Measurements from ENCODE around the gene BCAS3. TPM values are rescaled to one million over a fixed set of nuclear protein-coding genes. Genes with fewer than 3 reads are reported as not detected.

BCAS3 gene
- total and polyA plus RNA-seq, 2 experiments from 2014 or later = 18.0 to 20.2 TPM

DNA sequence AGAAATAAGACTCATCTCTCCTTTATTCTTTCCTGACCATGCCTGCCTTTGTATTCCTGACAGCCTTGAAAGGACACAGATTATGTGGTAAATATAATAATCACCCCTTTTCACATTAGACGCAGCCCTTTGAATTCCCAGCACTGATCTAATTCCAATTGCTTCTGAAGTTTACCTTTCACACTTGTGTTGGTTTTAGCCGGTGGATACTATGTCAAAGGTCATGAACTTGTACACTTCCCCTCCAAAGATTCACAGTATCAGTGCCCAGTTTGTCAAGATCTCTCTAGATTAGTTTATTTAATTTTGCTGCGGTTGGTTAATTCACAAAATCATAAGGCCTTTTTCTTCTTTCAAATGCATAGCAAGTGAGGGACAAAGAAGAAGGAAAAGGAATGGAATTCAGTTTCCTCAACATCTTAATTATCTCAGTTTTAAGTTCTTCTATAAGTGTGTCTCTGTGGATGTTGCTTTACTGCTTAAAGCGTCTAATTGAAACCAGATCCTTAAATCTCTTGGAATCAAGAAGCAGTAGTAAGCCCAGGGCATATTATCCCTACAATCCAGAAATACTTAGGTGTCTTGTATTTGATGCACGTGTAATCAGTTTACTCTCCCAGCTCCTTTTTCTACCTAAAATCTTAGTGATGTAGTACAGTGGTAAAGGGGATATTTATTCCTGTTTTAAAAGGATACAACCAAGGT is 547.7 kb downstream of the BCAS3 start:
- no peaks in the 10 kb centered on the region for H3K79me2 ChIP-seq (ENCODE audit: insufficient read depth)
- in situ Hi-C loops (cut with MboI) = no loop called here
- H4K20me1 ChIP-seq (ENCODE audit: insufficient read depth) = no peaks in the 10 kb centered on the region
- H2AFZ ChIP-seq = no peak overlapping the region
- 0 out of 2 replicates have a peak, but pooled peaks cover 3% of the 10 kb centered on the region for H3K4me1 ChIP-seq (ENCODE audit: insufficient read depth)
- DNase-seq = no peak
- TF ChIP-seq EZH2phosphoT487 (IDR thresholded peaks at IDR 0.05; ENCODE audit: insufficient read depth, low read depth) = no peak
- no peak for TF ChIP-seq EZH2 (IDR thresholded peaks at IDR 0.05; ENCODE audit: insufficient read depth, poor library complexity, severe bottlenecking)
- no peaks in the 10 kb centered on the region for H3K9me3 ChIP-seq (ENCODE audit: low read depth)
- WGBS, 2 experiments (ENCODE audit: low coverage in 1 of 2, low lambda C conversion rate in 2 of 2, missing lambda C conversion rate in 2 of 2) = 84 to 88% methylated on average over 5 of the region's 5 CpGs
- no peaks in the 10 kb centered on the region for H3K9me2 ChIP-seq (ENCODE audit: insufficient read depth)
- no peaks in the 10 kb centered on the region for H3K27me3 ChIP-seq (replicated peaks; ENCODE audit: insufficient read depth)
- H3K4me3 ChIP-seq = no peak overlapping the region
- no peaks in the 10 kb centered on the region for H3K36me3 ChIP-seq (ENCODE audit: low read depth)
- H3F3A ChIP-seq (ENCODE audit: insufficient read depth) = no peaks in the 10 kb centered on the region
- no peak overlapping the region for H3K4me2 ChIP-seq (ENCODE audit: unreplicated experiment)
- no peak overlapping the region for H3K9ac ChIP-seq
- no peak overlapping the region for H3K27ac ChIP-seq

- no peak for TF ChIP-seq EZH2 (IDR thresholded peaks at IDR 0.05; ENCODE audit: insufficient read depth, poor library complexity, severe bottlenecking)
- no peak for TF ChIP-seq EZH2phosphoT487 (IDR thresholded peaks at IDR 0.05; ENCODE audit: insufficient read depth, low read depth)
- in situ Hi-C loops (cut with MboI) = no loop called here
Measured at GRCh38 chr17:61227866-61228265, 550.2 kb downstream of the BCAS3 start.

GRCh38 chr17:61230461-61230860 is 552.8 kb downstream of the BCAS3 start:
- in situ Hi-C loops (cut with MboI) = no loop called here
- H3K79me2 ChIP-seq (ENCODE audit: insufficient read depth) = no peaks in the 10 kb centered on the region
- TF ChIP-seq EZH2phosphoT487 (IDR thresholded peaks at IDR 0.05; ENCODE audit: insufficient read depth, low read depth) = no peak
- TF ChIP-seq EZH2 (IDR thresholded peaks at IDR 0.05; ENCODE audit: insufficient read depth, poor library complexity, severe bottlenecking) = no peak
- H3K36me3 ChIP-seq (ENCODE audit: low read depth) = no peaks in the 10 kb centered on the region
- no peaks in the 10 kb centered on the region for H4K20me1 ChIP-seq (ENCODE audit: insufficient read depth)
- H3F3A ChIP-seq (ENCODE audit: insufficient read depth) = 0 out of 2 replicates have a peak, but pooled peaks cover 10% of the 10 kb centered on the region
- H3K27ac ChIP-seq = no peak overlapping the region
- no peak overlapping the region for H3K9ac ChIP-seq
- H2AFZ ChIP-seq = no peak overlapping the region
- H3K4me1 ChIP-seq (ENCODE audit: insufficient read depth) = peaks cover 17% of the 10 kb centered on the region
- H3K4me3 ChIP-seq = no peak overlapping the region
- H3K4me2 ChIP-seq (ENCODE audit: unreplicated experiment) = no peak overlapping the region
- no peaks in the 10 kb centered on the region for H3K27me3 ChIP-seq (replicated peaks; ENCODE audit: insufficient read depth)
- DNase-seq = no peak
- WGBS, 2 experiments (ENCODE audit: low coverage in 1 of 2, low lambda C conversion rate in 2 of 2, missing lambda C conversion rate in 2 of 2) = 83 to 86% methylated on average over 2 of the region's 2 CpGs
- no peaks in the 10 kb centered on the region for H3K9me2 ChIP-seq (ENCODE audit: insufficient read depth)
- H3K9me3 ChIP-seq (ENCODE audit: low read depth) = no peaks in the 10 kb centered on the region

More at GRCh38 chr17:61227866-61228265, 550.2 kb downstream of the BCAS3 start:
- H3K36me3 ChIP-seq (ENCODE audit: low read depth) = no peaks in the 10 kb centered on the region
- no peak overlapping the region for H2AFZ ChIP-seq
- H3K4me3 ChIP-seq = no peak overlapping the region
- H3K79me2 ChIP-seq (ENCODE audit: insufficient read depth) = no peaks in the 10 kb centered on the region
- 0 out of 2 replicates have a peak, but pooled peaks cover under 1% of the 10 kb centered on the region for H3F3A ChIP-seq (ENCODE audit: insufficient read depth)
- no peaks in the 10 kb centered on the region for H4K20me1 ChIP-seq (ENCODE audit: insufficient read depth)
- H3K9ac ChIP-seq = no peak overlapping the region
- no peaks in the 10 kb centered on the region for H3K9me2 ChIP-seq (ENCODE audit: insufficient read depth)
- no peaks in the 10 kb centered on the region for H3K9me3 ChIP-seq (ENCODE audit: low read depth)
- H3K27ac ChIP-seq = no peak overlapping the region
- peaks cover 6% of the 10 kb centered on the region for H3K4me1 ChIP-seq (ENCODE audit: insufficient read depth)
- H3K27me3 ChIP-seq (replicated peaks; ENCODE audit: insufficient read depth) = no peaks in the 10 kb centered on the region
- no peak for DNase-seq
- H3K4me2 ChIP-seq (ENCODE audit: unreplicated experiment) = no peak overlapping the region

- Histone ChIP-seq H3K9me2 (ENCODE audit: insufficient read depth) (no peaks in the 10 kb centered on the region), H3K4me2 (ENCODE audit: unreplicated experiment) (no peak overlapping the region), H3K9ac (no peak overlapping the region), H3K79me2 (ENCODE audit: insufficient read depth) (no peaks in the 10 kb centered on the region), H3F3A (ENCODE audit: insufficient read depth) (peaks cover 17% of the 10 kb centered on the region), H3K27ac (no peak overlapping the region), H3K36me3 (ENCODE audit: low read depth) (no peaks in the 10 kb centered on the region), H3K9me3 (ENCODE audit: low read depth) (no peaks in the 10 kb centered on the region), H4K20me1 (ENCODE audit: insufficient read depth) (no peaks in the 10 kb centered on the region), H2AFZ (no peak overlapping the region), H3K27me3 (replicated peaks; ENCODE audit: insufficient read depth) (no peaks in the 10 kb centered on the region), H3K4me1 (ENCODE audit: insufficient read depth) (peaks cover 24% of the 10 kb centered on the region), H3K4me3 (no peak overlapping the region)
- TF ChIP-seq EZH2 (IDR thresholded peaks at IDR 0.05; ENCODE audit: insufficient read depth, poor library complexity, severe bottlenecking) = no peak
- no peak for TF ChIP-seq EZH2phosphoT487 (IDR thresholded peaks at IDR 0.05; ENCODE audit: insufficient read depth, low read depth)
- WGBS, 2 experiments (ENCODE audit: low coverage in 1 of 2, low lambda C conversion rate in 2 of 2, missing lambda C conversion rate in 2 of 2) = 87% methylated on average over 4 of the region's 4 CpGs
- in situ Hi-C loops (cut with MboI) = no loop called here
- DNase-seq = no peak
Measured at GRCh38 chr17:61230972-61231820, 553.5 kb downstream of the BCAS3 start.
